GM19372 (cell line): ENCODE data around the gene PSTPIP1.

Experiments used
- ATAC-seq: cut with Tn5 transposase; IDR thresholded peaks from one replicate; pipeline ENCODE4 v1.9.1; 2021; ENCODE audit warnings: mild to moderate bottlenecking, low read depth, moderate library complexity; ENCODE audit not compliant: unreplicated experiment

The PSTPIP1 gene

GRCh38 chr15:76996526-76997401, 1.8 kb downstream of the PSTPIP1 start:
- no peak for ATAC-seq

- no peak for ATAC-seq
These were observed 3.8 kb downstream of the PSTPIP1 start for GRCh38 chr15:76998663-76999285.

GRCh38 chr15:76999996-77000395, 5.1 kb downstream of the PSTPIP1 start:
- no peak for ATAC-seq

- no peak for ATAC-seq
These were observed 6.4 kb downstream of the PSTPIP1 start for GRCh38 chr15:77001351-77001750.

- ATAC-seq = no peak
These were observed 7.0 kb downstream of the PSTPIP1 start for GRCh38 chr15:77001966-77002365.

GRCh38 chr15:77002436-77002835, 7.5 kb downstream of the PSTPIP1 start:
- no peak for ATAC-seq

- ATAC-seq = no peak
These were observed 8.3 kb downstream of the PSTPIP1 start for GRCh38 chr15:77002954-77003912.

GRCh38 chr15:77004189-77004588, 9.3 kb downstream of the PSTPIP1 start:
- no peak for ATAC-seq

GRCh38 chr15:77009176-77009575, 14.2 kb downstream of the PSTPIP1 start:
- no peak for ATAC-seq

GRCh38 chr15:77009646-77010311, 14.9 kb downstream of the PSTPIP1 start:
- no peak for ATAC-seq

GRCh38 chr15:77010312-77010686, 15.4 kb downstream of the PSTPIP1 start:
- no peak for ATAC-seq

- no peak for ATAC-seq
These were observed 15.9 kb downstream of the PSTPIP1 start for GRCh38 chr15:77010857-77011256.

- no peak for ATAC-seq
These were observed 17.3 kb downstream of the PSTPIP1 start for GRCh38 chr15:77012117-77012712.

- ATAC-seq = no peak
These were observed 17.9 kb downstream of the PSTPIP1 start for GRCh38 chr15:77012868-77013267.

- ATAC-seq = no peak
These were observed 18.8 kb downstream of the PSTPIP1 start for GRCh38 chr15:77013776-77014131.

GRCh38 chr15:77014132-77015081, 19.5 kb downstream of the PSTPIP1 start:
- peak; percentile 61 for ATAC-seq

- no peak for ATAC-seq
These were observed 20.9 kb downstream of the PSTPIP1 start for GRCh38 chr15:77015646-77016320.

- ATAC-seq = no peak
These were observed 21.4 kb downstream of the PSTPIP1 start for GRCh38 chr15:77016321-77016695.
